ENCODE data around the gene DMTF1. TPM values are rescaled to one million over a fixed set of nuclear protein-coding genes. Genes with fewer than 3 reads are reported as not detected.

The DMTF1 gene
- total RNA-seq, 1 donor from 2014 or later = 55.6 TPM

- Mint-ChIP-seq H3K9me3 (ENCODE audit: low read depth) (no peaks in the 10 kb centered on the region), H3K27ac (ENCODE audit: unreplicated experiment) (no peak overlapping the region), H3K4me3 (ENCODE audit: unreplicated experiment) (no peak overlapping the region), H3K27me3 (ENCODE audit: low read depth) (no peaks in the 10 kb centered on the region), H3K4me1 (ENCODE audit: low read depth) (peaks cover 5% of the 10 kb centered on the region), H3K36me3 (ENCODE audit: low read depth) (peaks cover 35% of the 10 kb centered on the region)
- TF ChIP-seq CTCF (IDR thresholded peaks at IDR 0.05) = no peak
- no peak for DNase-seq (ENCODE audit: low spot score)
Measured at GRCh38 chr7:87178320-87178719, 26.1 kb downstream of the DMTF1 start.

GRCh38 chr7:87179180-87179579, 26.9 kb downstream of the DMTF1 start:
- Mint-ChIP-seq H3K9me3 (ENCODE audit: low read depth) (no peaks in the 10 kb centered on the region), H3K36me3 (ENCODE audit: low read depth) (peaks cover 35% of the 10 kb centered on the region), H3K27ac (ENCODE audit: unreplicated experiment) (no peak overlapping the region), H3K4me1 (ENCODE audit: low read depth) (peaks cover 5% of the 10 kb centered on the region), H3K4me3 (ENCODE audit: unreplicated experiment) (no peak overlapping the region), H3K27me3 (ENCODE audit: low read depth) (no peaks in the 10 kb centered on the region)
- DNase-seq (ENCODE audit: low spot score) = no peak
- TF ChIP-seq CTCF (IDR thresholded peaks at IDR 0.05) = no peak

- Mint-ChIP-seq H3K27me3 (ENCODE audit: low read depth) (no peaks in the 10 kb centered on the region), H3K4me1 (ENCODE audit: low read depth) (no peaks in the 10 kb centered on the region), H3K9me3 (ENCODE audit: low read depth) (no peaks in the 10 kb centered on the region), H3K4me3 (ENCODE audit: unreplicated experiment) (no peak overlapping the region), H3K27ac (ENCODE audit: unreplicated experiment) (no peak overlapping the region), H3K36me3 (ENCODE audit: low read depth) (peaks cover 39% of the 10 kb centered on the region)
- no peak for DNase-seq (ENCODE audit: low spot score)
- no peak for TF ChIP-seq CTCF (IDR thresholded peaks at IDR 0.05)
Measured at GRCh38 chr7:87187120-87187519, 34.9 kb downstream of the DMTF1 start.

- Mint-ChIP-seq H3K4me3 (ENCODE audit: unreplicated experiment) (no peak overlapping the region), H3K9me3 (ENCODE audit: low read depth) (no peaks in the 10 kb centered on the region), H3K36me3 (ENCODE audit: low read depth) (peaks cover 38% of the 10 kb centered on the region), H3K27me3 (ENCODE audit: low read depth) (no peaks in the 10 kb centered on the region), H3K4me1 (ENCODE audit: low read depth) (no peaks in the 10 kb centered on the region), H3K27ac (ENCODE audit: unreplicated experiment) (no peak overlapping the region)
- DNase-seq (ENCODE audit: low spot score) = no peak
- no peak for TF ChIP-seq CTCF (IDR thresholded peaks at IDR 0.05)
Measured at GRCh38 chr7:87188930-87189329, 36.7 kb downstream of the DMTF1 start.

GRCh38 chr7:87190783-87191182, 38.5 kb downstream of the DMTF1 start:
- H3K27ac Mint-ChIP-seq (ENCODE audit: unreplicated experiment) = no peak overlapping the region
- H3K27me3 Mint-ChIP-seq (ENCODE audit: low read depth) = no peaks in the 10 kb centered on the region
- no peaks in the 10 kb centered on the region for H3K9me3 Mint-ChIP-seq (ENCODE audit: low read depth)
- no peak overlapping the region for H3K4me3 Mint-ChIP-seq (ENCODE audit: unreplicated experiment)
- no peak for DNase-seq (ENCODE audit: low spot score)
- H3K36me3 Mint-ChIP-seq (ENCODE audit: low read depth) = peaks cover 41% of the 10 kb centered on the region
- H3K4me1 Mint-ChIP-seq (ENCODE audit: low read depth) = no peaks in the 10 kb centered on the region
- TF ChIP-seq CTCF (IDR thresholded peaks at IDR 0.05) = no peak
